T-helper 17 cell (primary cell): ENCODE measurements around the gene SH3GL3. TPM values are rescaled to one million over a fixed set of nuclear protein-coding genes. Genes with fewer than 3 reads are reported as not detected.

Source experiments
- ATAC-seq: fragments of 150-1000 bp; cut with Tn5 transposase; 2 replicates; pipeline ENCODE4 v1.10.0; 2021; ENCODE audit warnings: mild to moderate bottlenecking, moderate library complexity
- DNase-seq, 3 donors: peaks; one replicate each; pipeline versions ENCODE4 v3.0.0 to v3.0.0-alpha.2; 2020 to 2021
- H3K9me3 ChIP-seq: one replicate; pipeline ENCODE4 v1.7.0; 2013; ENCODE audit warnings: low read length, mild to moderate bottlenecking; ENCODE audit not compliant: control insufficient read depth, poor library complexity, severe bottlenecking
- H3K27ac Mint-ChIP-seq: one replicate; pipeline ENCODE4 v1.8.0; 2022; ENCODE audit warnings: mild to moderate bottlenecking, moderate library complexity, mixed read lengths
- H3K27me3 Mint-ChIP-seq: one replicate; pipeline ENCODE4 v1.8.0; 2022; ENCODE audit warnings: mixed read lengths
- H3K36me3 Mint-ChIP-seq: one replicate; pipeline ENCODE4 v1.8.0; 2022; ENCODE audit warnings: low read depth, mixed read lengths
- H3K4me1 Mint-ChIP-seq: one replicate; pipeline ENCODE4 v1.8.0; 2022; ENCODE audit warnings: mild to moderate bottlenecking, mixed read lengths
- H3K4me3 Mint-ChIP-seq: one replicate; pipeline ENCODE4 v1.8.0; 2022; ENCODE audit warnings: mild to moderate bottlenecking, moderate library complexity, mixed read lengths
- total RNA-seq, 4 donors: library from RNA in 2 of 4; stranded (reverse) in 2 of 4; gene quantifications; one replicate each; pipeline ENCODE4 v1.2.3 and lab custom pipeline; 2022 to 2026

The SH3GL3 gene
- total RNA-seq, 2 donors from 2014 or later: 0.34 TPM; not detected in 1

DNA sequence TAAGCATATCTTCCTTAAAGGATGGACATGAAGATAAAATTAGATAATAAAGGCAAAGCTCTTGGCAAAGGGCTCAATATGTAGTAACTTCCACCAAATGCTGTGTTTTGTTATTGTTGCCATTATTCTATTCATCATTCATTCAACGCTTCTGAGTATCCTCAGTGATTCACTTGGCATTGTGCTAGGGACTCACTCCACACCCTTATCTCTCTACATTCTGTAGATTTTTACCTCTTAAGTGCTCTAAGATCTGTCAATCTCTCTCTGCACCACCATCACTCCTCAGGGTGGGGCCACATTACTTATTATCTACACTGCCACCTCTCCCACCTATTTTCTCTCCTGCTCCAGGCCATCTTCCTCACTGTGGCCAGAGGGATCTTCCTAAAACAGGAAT, 51.2 kb downstream of the SH3GL3 start:
- DNase-seq (no peak), ATAC-seq (no peak)
- H3K36me3 Mint-ChIP-seq: no peaks in the 10 kb centered on the region
- H3K9me3 ChIP-seq: no peaks in the 10 kb centered on the region
- no peaks in the 10 kb centered on the region for H3K4me1 Mint-ChIP-seq
- no peak overlapping the region for H3K4me3 Mint-ChIP-seq
- no peak overlapping the region for H3K27ac Mint-ChIP-seq
- H3K27me3 Mint-ChIP-seq: no peaks in the 10 kb centered on the region

GRCh38 chr15:83498801-83499200, 51.7 kb downstream of the SH3GL3 start:
- H3K4me3 Mint-ChIP-seq: no peak overlapping the region
- no peaks in the 10 kb centered on the region for H3K9me3 ChIP-seq
- H3K27ac Mint-ChIP-seq: no peak overlapping the region

DNA sequence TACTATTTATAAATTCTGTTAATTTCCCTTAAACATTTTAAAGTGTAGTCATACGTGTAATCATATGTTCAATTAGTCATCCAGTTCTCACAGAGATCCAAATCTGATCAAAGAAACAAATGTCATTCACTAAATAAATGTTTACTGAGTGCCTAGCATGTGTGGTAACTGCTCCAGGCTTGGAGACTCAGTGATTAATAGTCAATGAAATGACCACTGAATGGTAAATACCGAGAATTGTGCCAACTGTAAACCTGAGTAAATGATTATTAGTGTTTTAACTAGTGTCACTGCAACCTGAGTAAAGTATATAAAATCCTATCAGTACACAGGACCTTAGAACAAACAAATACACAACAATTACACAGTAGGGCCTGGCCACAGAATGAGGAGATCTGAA, 52.3 kb downstream of the SH3GL3 start:
- Mint-ChIP-seq H3K27ac (no peak overlapping the region), H3K36me3 (no peaks in the 10 kb centered on the region), H3K27me3 (no peaks in the 10 kb centered on the region), H3K4me1 (no peaks in the 10 kb centered on the region), H3K4me3 (no peak overlapping the region)
- DNase-seq (no peak), ATAC-seq (no peak)
- H3K9me3 ChIP-seq: no peaks in the 10 kb centered on the region

More at GRCh38 chr15:83498801-83499200, 51.7 kb downstream of the SH3GL3 start:
- no peaks in the 10 kb centered on the region for H3K4me1 Mint-ChIP-seq
- no peak for DNase-seq
- no peak for ATAC-seq
- no peaks in the 10 kb centered on the region for H3K27me3 Mint-ChIP-seq
- H3K36me3 Mint-ChIP-seq: no peaks in the 10 kb centered on the region

GRCh38 chr15:83503595-83504364, 56.6 kb downstream of the SH3GL3 start:
- DNase-seq (no peak), ATAC-seq (no peak)
- H3K36me3 Mint-ChIP-seq: no peaks in the 10 kb centered on the region
- H3K9me3 ChIP-seq: no peaks in the 10 kb centered on the region
- H3K27ac Mint-ChIP-seq: no peak overlapping the region
- H3K4me1 Mint-ChIP-seq: no peaks in the 10 kb centered on the region
- peaks cover under 1% of the 10 kb centered on the region for H3K27me3 Mint-ChIP-seq
- H3K4me3 Mint-ChIP-seq: no peak overlapping the region

GRCh38 chr15:83504365-83504764, 57.2 kb downstream of the SH3GL3 start:
- peaks cover 6% of the 10 kb centered on the region for H3K27me3 Mint-ChIP-seq
- no peaks in the 10 kb centered on the region for H3K4me1 Mint-ChIP-seq
- no peak overlapping the region for H3K4me3 Mint-ChIP-seq
- no peaks in the 10 kb centered on the region for H3K36me3 Mint-ChIP-seq
- no peaks in the 10 kb centered on the region for H3K9me3 ChIP-seq
- ATAC-seq (no peak), DNase-seq (no peak)
- no peak overlapping the region for H3K27ac Mint-ChIP-seq

DNA sequence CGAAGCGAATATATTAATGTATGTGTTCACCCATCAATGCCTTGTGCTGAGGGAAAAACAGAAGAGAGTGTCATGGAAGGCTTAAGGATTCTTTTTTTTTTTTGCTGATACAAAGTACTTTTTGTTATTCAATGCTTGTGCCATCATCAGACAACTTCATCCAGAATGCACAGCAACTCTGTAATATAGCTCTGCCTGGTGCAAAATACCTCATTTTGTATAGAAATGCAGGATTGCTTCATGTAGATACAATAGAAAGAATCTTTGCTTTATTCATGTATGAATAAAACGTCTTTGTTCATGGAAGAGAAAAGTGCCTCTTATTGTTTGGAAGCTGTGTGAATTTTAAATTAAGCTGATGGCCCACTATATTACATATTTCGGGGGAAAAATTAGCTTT, 62.9 kb downstream of the SH3GL3 start:
- Mint-ChIP-seq H3K27ac (no peak overlapping the region), H3K4me1 (no peaks in the 10 kb centered on the region), H3K4me3 (no peak overlapping the region), H3K27me3 (peaks cover 12% of the 10 kb centered on the region), H3K36me3 (no peaks in the 10 kb centered on the region)
- DNase-seq (no peak), ATAC-seq (no peak)
- H3K9me3 ChIP-seq: no peaks in the 10 kb centered on the region

GRCh38 chr15:83512459-83512858, 65.3 kb downstream of the SH3GL3 start:
- DNase-seq (no peak), ATAC-seq (no peak)
- Mint-ChIP-seq H3K27me3 (peaks cover 14% of the 10 kb centered on the region), H3K27ac (no peak overlapping the region), H3K4me1 (no peaks in the 10 kb centered on the region), H3K4me3 (no peak overlapping the region), H3K36me3 (no peaks in the 10 kb centered on the region)
- no peaks in the 10 kb centered on the region for H3K9me3 ChIP-seq

GRCh38 chr15:83514584-83514983, 67.4 kb downstream of the SH3GL3 start:
- H3K4me3 Mint-ChIP-seq: no peak overlapping the region
- no peaks in the 10 kb centered on the region for H3K36me3 Mint-ChIP-seq
- no peak for ATAC-seq
- no peaks in the 10 kb centered on the region for H3K4me1 Mint-ChIP-seq
- no peak for DNase-seq
- H3K27ac Mint-ChIP-seq: no peak overlapping the region
- peaks cover 7% of the 10 kb centered on the region for H3K27me3 Mint-ChIP-seq
- H3K9me3 ChIP-seq: no peaks in the 10 kb centered on the region

DNA sequence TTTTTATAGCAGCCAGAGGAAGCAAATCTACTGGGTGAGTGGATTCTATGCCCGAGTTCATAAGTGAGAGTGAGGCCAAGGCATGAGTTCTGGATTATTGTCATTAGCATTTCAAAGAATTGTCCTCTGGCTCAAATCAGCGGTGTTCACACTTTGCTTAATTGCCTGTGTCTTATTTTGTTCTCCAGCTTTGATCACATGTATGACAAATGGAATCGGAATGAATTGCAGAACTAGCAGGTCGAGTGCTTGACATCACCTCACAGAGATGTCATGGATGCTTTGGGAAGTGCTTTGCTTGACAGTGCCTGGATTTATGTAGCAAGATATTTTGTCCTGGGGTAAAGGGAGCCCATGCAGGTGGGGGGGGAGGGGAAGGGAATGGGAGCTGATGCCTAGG, 68.0 kb downstream of the SH3GL3 start:
- Mint-ChIP-seq H3K36me3 (no peaks in the 10 kb centered on the region), H3K4me1 (no peaks in the 10 kb centered on the region)
- DNase-seq: no peak

GRCh38 chr15:83516935-83517334, 69.8 kb downstream of the SH3GL3 start:
- Mint-ChIP-seq H3K27ac (no peak overlapping the region), H3K4me3 (no peak overlapping the region), H3K36me3 (peaks cover 2% of the 10 kb centered on the region), H3K4me1 (no peaks in the 10 kb centered on the region), H3K27me3 (peaks cover 26% of the 10 kb centered on the region)
- DNase-seq (no peak), ATAC-seq (no peak)
- H3K9me3 ChIP-seq: no peaks in the 10 kb centered on the region

More for the DNA sequence above, 68.0 kb downstream of the SH3GL3 start:
- no peaks in the 10 kb centered on the region for H3K9me3 ChIP-seq
- no peak overlapping the region for H3K27ac Mint-ChIP-seq
- ATAC-seq: no peak
- H3K4me3 Mint-ChIP-seq: no peak overlapping the region
- peaks cover 12% of the 10 kb centered on the region for H3K27me3 Mint-ChIP-seq

DNA sequence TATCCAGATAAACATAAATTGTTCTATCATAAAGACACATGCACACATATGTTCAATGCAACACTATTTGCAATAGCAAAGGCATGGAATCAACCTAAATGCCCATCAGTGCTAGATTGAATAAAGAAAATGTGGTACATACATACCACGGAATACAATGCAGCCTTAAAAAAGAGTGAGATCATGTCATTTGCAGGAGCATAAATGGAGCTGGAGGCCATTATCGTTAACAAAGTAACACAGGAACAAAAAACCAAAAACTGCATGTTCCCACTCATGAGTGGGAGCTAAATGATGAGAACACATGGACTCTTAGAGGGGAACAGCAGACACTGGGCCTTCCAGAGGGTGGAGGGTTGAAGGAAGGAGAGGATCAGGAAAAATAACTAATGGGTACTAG, 79.2 kb downstream of the SH3GL3 start:
- H3K27ac Mint-ChIP-seq: no peak overlapping the region
- H3K4me1 Mint-ChIP-seq: no peaks in the 10 kb centered on the region
- DNase-seq (no peak), ATAC-seq (no peak)
- peaks cover 5% of the 10 kb centered on the region for H3K36me3 Mint-ChIP-seq
- no peak overlapping the region for H3K4me3 Mint-ChIP-seq
- peaks cover 20% of the 10 kb centered on the region for H3K27me3 Mint-ChIP-seq
- H3K9me3 ChIP-seq: no peaks in the 10 kb centered on the region

DNA sequence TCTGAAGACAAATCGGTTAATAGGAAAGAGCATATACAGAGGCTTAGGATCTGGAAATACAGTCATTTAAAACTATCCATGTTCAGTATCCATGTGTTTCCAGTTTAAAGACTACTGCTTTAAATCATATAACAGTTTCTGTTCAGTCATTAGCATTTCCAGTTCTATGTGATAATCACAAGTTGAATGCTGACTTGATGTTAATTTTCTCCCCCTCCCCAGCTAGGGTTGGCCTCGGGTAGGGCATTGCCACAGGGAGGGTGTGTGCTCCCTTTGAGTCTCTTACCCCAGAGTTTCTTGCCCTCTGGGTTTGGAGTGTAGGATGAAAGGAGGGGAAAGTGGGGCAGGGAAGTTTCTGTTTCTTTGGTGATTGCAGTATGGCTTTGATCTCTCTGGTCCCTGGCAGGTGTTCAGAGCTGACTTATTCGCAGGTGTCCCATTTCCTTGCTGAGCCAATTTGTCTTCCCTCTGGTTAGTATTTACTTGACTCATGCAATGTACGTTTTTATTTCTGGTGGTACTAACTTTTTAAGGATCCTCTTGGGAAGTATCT, 86.3 kb downstream of the SH3GL3 start:
- no peak for ATAC-seq
- H3K27ac Mint-ChIP-seq: no peak overlapping the region
- DNase-seq: no peak
- H3K27me3 Mint-ChIP-seq: no peaks in the 10 kb centered on the region
- H3K9me3 ChIP-seq: no peaks in the 10 kb centered on the region
- no peaks in the 10 kb centered on the region for H3K4me1 Mint-ChIP-seq
- H3K36me3 Mint-ChIP-seq: no peaks in the 10 kb centered on the region
- H3K4me3 Mint-ChIP-seq: no peak overlapping the region

DNA sequence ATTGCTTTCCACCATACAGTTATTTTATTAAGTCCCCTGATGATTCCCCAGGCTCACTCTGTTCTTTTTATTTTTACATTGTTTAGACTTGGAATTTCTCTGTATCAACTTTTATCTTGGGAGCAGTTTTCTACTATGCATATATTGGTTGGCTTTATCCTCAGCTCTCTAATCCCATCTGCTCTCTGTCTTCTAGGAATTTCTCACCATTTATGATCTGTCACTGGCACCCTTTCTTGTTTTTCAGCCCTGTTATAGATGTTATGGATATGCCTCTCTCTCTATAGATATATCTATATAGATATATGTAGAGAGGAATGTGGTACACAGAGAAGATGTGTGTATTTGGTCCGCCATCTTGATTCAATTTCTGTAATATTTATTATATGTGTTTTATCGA, 90.5 kb downstream of the SH3GL3 start:
- Mint-ChIP-seq H3K27me3 (no peaks in the 10 kb centered on the region), H3K36me3 (no peaks in the 10 kb centered on the region), H3K4me1 (no peaks in the 10 kb centered on the region), H3K4me3 (no peak overlapping the region), H3K27ac (no peak overlapping the region)
- ATAC-seq: no peak
- no peaks in the 10 kb centered on the region for H3K9me3 ChIP-seq
- DNase-seq: no peak

GRCh38 chr15:83538682-83539081, 91.5 kb downstream of the SH3GL3 start:
- Mint-ChIP-seq H3K27ac (no peak overlapping the region), H3K4me3 (no peak overlapping the region), H3K4me1 (no peaks in the 10 kb centered on the region), H3K27me3 (no peaks in the 10 kb centered on the region), H3K36me3 (no peaks in the 10 kb centered on the region)
- H3K9me3 ChIP-seq: no peaks in the 10 kb centered on the region
- DNase-seq: no peak
- no peak for ATAC-seq
